GM23338 (cell line): ENCODE measurements around the gene ZBP1. TPM values are rescaled to one million over a fixed set of nuclear protein-coding genes. Genes with fewer than 3 reads are reported as not detected.

Source experiments
- ATAC-seq: fragments of 200-7000 bp; cut with Tn5 transposase; 3 replicates; pipeline ENCODE4 v1.9.1; 2020
- DNase-seq: peaks from one replicate; pipeline ENCODE4 v3.0.0-alpha.2; 2015; ENCODE audit warnings: low spot score
- H2AFZ ChIP-seq: fragments of 200-600 bp; sonication (generic); 2 replicates; pipeline ENCODE4 v1.8.0; 2016; ENCODE audit warnings: antibody characterized with exemption, mild to moderate bottlenecking, moderate library complexity
- H3F3A ChIP-seq: fragments of 200-600 bp; sonication (generic); replicated peaks from 2 replicates; pipeline ENCODE4 v1.8.0; 2017; ENCODE audit warnings: antibody characterized with exemption, mixed run types, low read depth
- H3K27ac ChIP-seq: fragments of 200-600 bp; sonication (generic); 2 replicates; pipeline ENCODE4 v1.6.1; 2016; ENCODE audit warnings: low read depth
- H3K27me3 ChIP-seq: fragments of 200-600 bp; sonication (generic); 2 replicates; pipeline ENCODE4 v1.8.0; 2016; ENCODE audit warnings: mild to moderate bottlenecking, mixed run types, moderate library complexity; ENCODE audit not compliant: insufficient read depth
- H3K36me3 ChIP-seq: fragments of 200-600 bp; sonication (generic); 2 replicates; pipeline ENCODE4 v1.8.0; 2016; ENCODE audit warnings: mild to moderate bottlenecking; ENCODE audit not compliant: insufficient read depth
- H3K4me1 ChIP-seq: fragments of 200-600 bp; sonication (generic); 2 replicates; pipeline ENCODE4 v1.8.0; 2016; ENCODE audit warnings: mild to moderate bottlenecking, moderate library complexity; ENCODE audit not compliant: insufficient read depth
- H3K4me2 ChIP-seq: fragments of 200-600 bp; sonication (generic); 2 replicates; pipeline ENCODE4 v1.7.1; 2017; ENCODE audit warnings: mixed run types
- H3K4me3 ChIP-seq: fragments of 200-600 bp; sonication (generic); 2 replicates; pipeline ENCODE4 v1.6.1; 2016; ENCODE audit warnings: mixed run types
- H3K79me2 ChIP-seq: fragments of 200-600 bp; sonication (generic); replicated peaks from 2 replicates; pipeline ENCODE4 v1.8.0; 2017; ENCODE audit warnings: mild to moderate bottlenecking; ENCODE audit not compliant: insufficient read depth
- H3K9me2 ChIP-seq: fragments of 200-600 bp; sonication (generic); 2 replicates; pipeline ENCODE4 v1.8.0; 2017; ENCODE audit not compliant: insufficient read depth
- H4K20me1 ChIP-seq: fragments of 200-600 bp; sonication (generic); replicated peaks from 2 replicates; pipeline ENCODE4 v1.8.0; 2017; ENCODE audit warnings: mild to moderate bottlenecking; ENCODE audit not compliant: insufficient read depth
- H3K27ac Mint-ChIP-seq: 2 replicates; pipeline ENCODE4 v1.8.0; 2020; ENCODE audit warnings: inconsistent platforms, mild to moderate bottlenecking, moderate library complexity, mixed read lengths
- H3K27me3 Mint-ChIP-seq: 3 replicates; pipeline ENCODE4 v1.8.0; 2022; ENCODE audit warnings: low read depth, mild to moderate bottlenecking, moderate library complexity, mixed read lengths, inconsistent platforms; ENCODE audit not compliant: insufficient read depth, poor library complexity
- H3K36me3 Mint-ChIP-seq: 3 replicates; pipeline ENCODE4 v1.8.0; 2021; ENCODE audit warnings: low read depth, mild to moderate bottlenecking, inconsistent platforms, moderate library complexity, mixed read lengths
- H3K4me1 Mint-ChIP-seq: 3 replicates; pipeline ENCODE4 v1.8.0; 2020; ENCODE audit warnings: mild to moderate bottlenecking, inconsistent platforms, mixed read lengths
- H3K4me3 Mint-ChIP-seq: 3 replicates; pipeline ENCODE4 v1.8.0; 2021; ENCODE audit warnings: moderate library complexity, mild to moderate bottlenecking, inconsistent platforms, mixed read lengths
- H3K9me3 Mint-ChIP-seq: 3 replicates; pipeline ENCODE4 v1.8.0; 2020; ENCODE audit warnings: moderate library complexity, mild to moderate bottlenecking, inconsistent platforms, mixed read lengths
- CREB1 ChIP-seq: fragments of 250-450 bp; sonication (Bioruptor Pico); IDR thresholded peaks from 2 replicates; pipeline ENCODE4 v1.5.0; 2020; ENCODE audit warnings: low read depth, mild to moderate bottlenecking, moderate library complexity
- EZH2 ChIP-seq: fragments of 200-600 bp; sonication (generic); IDR thresholded peaks from one replicate; pipeline ENCODE4 v1.8.0; 2017; ENCODE audit warnings: antibody characterized with exemption, mild to moderate bottlenecking, low read depth; ENCODE audit not compliant: unreplicated experiment
- EZH2phosphoT487 ChIP-seq: fragments of 200-600 bp; sonication (generic); IDR thresholded peaks from one replicate; pipeline ENCODE4 v1.8.1; 2018; ENCODE audit warnings: antibody characterized with exemption; ENCODE audit not compliant: unreplicated experiment
- JUNB ChIP-seq: IDR thresholded peaks from one replicate; pipeline ENCODE4 v1.6.1; 2016; ENCODE audit warnings: antibody characterized with exemption; ENCODE audit not compliant: unreplicated experiment
- POLR2AphosphoS5 ChIP-seq: IDR thresholded peaks from 2 replicates; pipeline ENCODE4 v1.6.1; 2016; ENCODE audit warnings: antibody characterized with exemption, low read depth
- ZNF114 ChIP-seq: fragments of 250-450 bp; sonication (Bioruptor Pico); IDR thresholded peaks from 2 replicates; pipeline ENCODE4 v1.5.0; 2020; ENCODE audit warnings: mild to moderate bottlenecking, moderate library complexity
- ZNF331 ChIP-seq: fragments of 250-450 bp; sonication (Bioruptor Pico); IDR thresholded peaks from 2 replicates; pipeline ENCODE4 v1.5.0; 2020; ENCODE audit warnings: low read depth, mild to moderate bottlenecking, moderate library complexity
- polyA plus RNA-seq: library from polyadenylated mRNA; unstranded; fragments of >200 nt; fragmentation: Nextera tagmentation; extraction: Ambion mirVana; gene quantifications from 2 replicates; pipeline ENCODE4 v1.2.1, GENCODE V29; 2016
- total RNA-seq: library from RNA; depleted of rRNA; stranded (reverse); fragments of >200 nt; shearing (Covaris generic); gene quantifications from 2 replicates; pipeline ENCODE4 v1.2.3, GENCODE V29; 2014
- TF ChIP-seq, protein P1 (sequence below): IDR thresholded peaks from 2 replicates; pipeline ENCODE4 v1.6.1; 2016; ENCODE audit warnings: antibody characterized with exemption
- TF ChIP-seq, protein P2 (sequence below), 2 experiments: fragments of 200-600 bp in 1 of 2; sonication (generic) in 1 of 2; conservative IDR thresholded peaks; 2 replicates each; pipeline versions ENCODE4 v1.5.1 to v1.6.1; 2016 to 2017; ENCODE audit warnings: antibody characterized with exemption in 2 of 2, low read depth in 2 of 2, mild to moderate bottlenecking in 2 of 2, moderate library complexity in 1 of 2
- TF ChIP-seq, protein P3 (sequence below): IDR thresholded peaks from one replicate; pipeline ENCODE4 v1.6.1; 2018; ENCODE audit warnings: antibody characterized with exemption; ENCODE audit not compliant: unreplicated experiment

The ZBP1 gene
- total and polyA plus RNA-seq, 2 experiments from 2014 or later: not detected

DNA sequence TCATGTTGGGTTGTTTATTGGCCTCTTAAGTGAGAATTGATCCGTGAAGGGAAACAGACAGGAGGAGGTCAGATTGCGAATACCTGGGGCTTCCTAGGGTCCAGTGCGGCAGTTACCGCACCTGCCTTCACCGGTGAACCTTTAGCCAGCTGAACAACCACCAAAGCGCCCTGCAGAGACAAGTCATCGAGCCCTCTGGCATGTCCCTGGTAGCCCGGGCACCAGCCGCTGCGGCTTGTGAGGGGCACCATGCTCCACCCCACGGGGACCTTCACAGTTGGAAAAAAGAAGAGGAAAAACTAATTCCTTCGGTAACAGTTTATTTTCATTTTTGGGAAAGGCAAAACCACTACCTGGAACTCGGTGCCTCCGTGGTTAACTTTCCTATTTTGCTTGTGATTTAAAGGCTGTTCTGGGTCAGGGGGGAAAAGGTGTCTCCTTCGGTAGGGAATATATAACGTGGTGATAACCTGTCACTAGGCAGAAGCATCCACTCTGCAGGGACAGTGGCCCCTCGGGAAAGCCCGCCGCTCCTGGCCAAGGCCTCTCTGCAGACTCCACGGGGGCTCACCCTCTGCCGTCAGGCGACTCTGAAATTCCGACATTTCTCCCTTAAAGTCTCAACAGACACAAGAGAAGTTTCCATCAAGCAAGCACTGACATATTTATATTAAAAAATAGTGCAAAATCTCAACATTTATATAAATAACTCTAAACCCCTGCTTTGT lies 30.7 kb upstream of the ZBP1 start:
- H3K36me3 ChIP-seq: no peaks in the 10 kb centered on the region
- ATAC-seq: no peak
- Mint-ChIP-seq H3K36me3 (peaks cover 25% of the 10 kb centered on the region), H3K9me3 (peaks cover 7% of the 10 kb centered on the region), H3K4me3 (no peak overlapping the region), H3K27me3 (peaks cover 5% of the 10 kb centered on the region), H3K4me1 (peaks cover 21% of the 10 kb centered on the region), H3K27ac (no peak overlapping the region)
- no peak overlapping the region for H2AFZ ChIP-seq
- no peaks in the 10 kb centered on the region for H3K27me3 ChIP-seq
- H3K79me2 ChIP-seq: 0 out of 2 replicates have a peak, but pooled peaks cover 5% of the 10 kb centered on the region
- no peak overlapping the region for H3K4me3 ChIP-seq
- no peaks in the 10 kb centered on the region for H3K9me2 ChIP-seq
- no peak for DNase-seq
- peaks cover 4% of the 10 kb centered on the region; the same call in 1 of the 2 replicates for H3F3A ChIP-seq
- TF ChIP-seq, protein P1, sequence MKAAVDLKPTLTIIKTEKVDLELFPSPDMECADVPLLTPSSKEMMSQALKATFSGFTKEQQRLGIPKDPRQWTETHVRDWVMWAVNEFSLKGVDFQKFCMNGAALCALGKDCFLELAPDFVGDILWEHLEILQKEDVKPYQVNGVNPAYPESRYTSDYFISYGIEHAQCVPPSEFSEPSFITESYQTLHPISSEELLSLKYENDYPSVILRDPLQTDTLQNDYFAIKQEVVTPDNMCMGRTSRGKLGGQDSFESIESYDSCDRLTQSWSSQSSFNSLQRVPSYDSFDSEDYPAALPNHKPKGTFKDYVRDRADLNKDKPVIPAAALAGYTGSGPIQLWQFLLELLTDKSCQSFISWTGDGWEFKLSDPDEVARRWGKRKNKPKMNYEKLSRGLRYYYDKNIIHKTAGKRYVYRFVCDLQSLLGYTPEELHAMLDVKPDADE: no peak
- TF ChIP-seq EZH2: no peak
- H4K20me1 ChIP-seq: no peaks in the 10 kb centered on the region; the same call in 1 of the 2 replicates
- no peak overlapping the region for H3K4me2 ChIP-seq
- H3K4me1 ChIP-seq: no peaks in the 10 kb centered on the region; the same call in 1 of the 2 replicates
- no peak overlapping the region for H3K27ac ChIP-seq

DNA sequence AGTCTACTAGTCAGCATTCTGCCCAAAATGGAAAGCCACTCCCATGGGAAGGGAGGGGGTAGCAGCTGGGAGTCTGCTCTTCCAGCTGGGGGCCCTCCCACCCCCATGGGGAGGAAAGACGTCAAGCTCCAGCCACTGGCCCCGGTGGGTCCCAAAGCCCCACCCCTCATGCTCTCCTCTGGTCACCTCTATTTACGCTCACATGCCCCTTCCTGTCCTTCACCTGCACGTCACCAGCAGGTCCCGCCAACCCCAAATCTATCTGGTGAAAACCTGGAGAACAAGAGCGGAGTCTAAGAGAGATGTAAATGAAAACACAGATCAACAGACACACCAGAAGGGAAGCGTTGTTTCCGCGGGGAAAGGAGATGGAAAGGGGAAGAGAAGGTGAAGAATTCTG lies 30.0 kb upstream of the ZBP1 start:
- Histone ChIP-seq H3K79me2 (0 out of 2 replicates have a peak, but pooled peaks cover 5% of the 10 kb centered on the region), H3K4me3 (no peak overlapping the region), H3K36me3 (no peaks in the 10 kb centered on the region; the same call in 1 of the 2 replicates), H3K4me2 (no peak overlapping the region), H4K20me1 (no peaks in the 10 kb centered on the region; the same call in 1 of the 2 replicates), H3K4me1 (no peaks in the 10 kb centered on the region; the same call in 1 of the 2 replicates), H3F3A (peaks cover 4% of the 10 kb centered on the region; the same call in 1 of the 2 replicates), H3K9me2 (no peaks in the 10 kb centered on the region), H2AFZ (no peak overlapping the region), H3K27me3 (no peaks in the 10 kb centered on the region), H3K27ac (no peak overlapping the region)
- Mint-ChIP-seq H3K4me1 (peaks cover 14% of the 10 kb centered on the region), H3K4me3 (no peak overlapping the region), H3K9me3 (peaks cover 14% of the 10 kb centered on the region), H3K27me3 (no peaks in the 10 kb centered on the region), H3K36me3 (peaks cover 28% of the 10 kb centered on the region), H3K27ac (no peak overlapping the region)
- ATAC-seq: no peak
- no peak for DNase-seq
- TF ChIP-seq ZNF114 (CRISPR knock-in tag): no peak
- TF ChIP-seq POLR2AphosphoS5: no peak
- TF ChIP-seq CREB1 (CRISPR knock-in tag): no peak
- TF ChIP-seq ZNF331 (CRISPR knock-in tag): no peak
- no peak for TF ChIP-seq JUNB
- TF ChIP-seq, protein P2, sequence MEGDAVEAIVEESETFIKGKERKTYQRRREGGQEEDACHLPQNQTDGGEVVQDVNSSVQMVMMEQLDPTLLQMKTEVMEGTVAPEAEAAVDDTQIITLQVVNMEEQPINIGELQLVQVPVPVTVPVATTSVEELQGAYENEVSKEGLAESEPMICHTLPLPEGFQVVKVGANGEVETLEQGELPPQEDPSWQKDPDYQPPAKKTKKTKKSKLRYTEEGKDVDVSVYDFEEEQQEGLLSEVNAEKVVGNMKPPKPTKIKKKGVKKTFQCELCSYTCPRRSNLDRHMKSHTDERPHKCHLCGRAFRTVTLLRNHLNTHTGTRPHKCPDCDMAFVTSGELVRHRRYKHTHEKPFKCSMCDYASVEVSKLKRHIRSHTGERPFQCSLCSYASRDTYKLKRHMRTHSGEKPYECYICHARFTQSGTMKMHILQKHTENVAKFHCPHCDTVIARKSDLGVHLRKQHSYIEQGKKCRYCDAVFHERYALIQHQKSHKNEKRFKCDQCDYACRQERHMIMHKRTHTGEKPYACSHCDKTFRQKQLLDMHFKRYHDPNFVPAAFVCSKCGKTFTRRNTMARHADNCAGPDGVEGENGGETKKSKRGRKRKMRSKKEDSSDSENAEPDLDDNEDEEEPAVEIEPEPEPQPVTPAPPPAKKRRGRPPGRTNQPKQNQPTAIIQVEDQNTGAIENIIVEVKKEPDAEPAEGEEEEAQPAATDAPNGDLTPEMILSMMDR (conservative IDR thresholded peaks at IDR 0.05; ENCODE audit: low read depth in 2 of 2): no peak
- TF ChIP-seq, protein P3, sequence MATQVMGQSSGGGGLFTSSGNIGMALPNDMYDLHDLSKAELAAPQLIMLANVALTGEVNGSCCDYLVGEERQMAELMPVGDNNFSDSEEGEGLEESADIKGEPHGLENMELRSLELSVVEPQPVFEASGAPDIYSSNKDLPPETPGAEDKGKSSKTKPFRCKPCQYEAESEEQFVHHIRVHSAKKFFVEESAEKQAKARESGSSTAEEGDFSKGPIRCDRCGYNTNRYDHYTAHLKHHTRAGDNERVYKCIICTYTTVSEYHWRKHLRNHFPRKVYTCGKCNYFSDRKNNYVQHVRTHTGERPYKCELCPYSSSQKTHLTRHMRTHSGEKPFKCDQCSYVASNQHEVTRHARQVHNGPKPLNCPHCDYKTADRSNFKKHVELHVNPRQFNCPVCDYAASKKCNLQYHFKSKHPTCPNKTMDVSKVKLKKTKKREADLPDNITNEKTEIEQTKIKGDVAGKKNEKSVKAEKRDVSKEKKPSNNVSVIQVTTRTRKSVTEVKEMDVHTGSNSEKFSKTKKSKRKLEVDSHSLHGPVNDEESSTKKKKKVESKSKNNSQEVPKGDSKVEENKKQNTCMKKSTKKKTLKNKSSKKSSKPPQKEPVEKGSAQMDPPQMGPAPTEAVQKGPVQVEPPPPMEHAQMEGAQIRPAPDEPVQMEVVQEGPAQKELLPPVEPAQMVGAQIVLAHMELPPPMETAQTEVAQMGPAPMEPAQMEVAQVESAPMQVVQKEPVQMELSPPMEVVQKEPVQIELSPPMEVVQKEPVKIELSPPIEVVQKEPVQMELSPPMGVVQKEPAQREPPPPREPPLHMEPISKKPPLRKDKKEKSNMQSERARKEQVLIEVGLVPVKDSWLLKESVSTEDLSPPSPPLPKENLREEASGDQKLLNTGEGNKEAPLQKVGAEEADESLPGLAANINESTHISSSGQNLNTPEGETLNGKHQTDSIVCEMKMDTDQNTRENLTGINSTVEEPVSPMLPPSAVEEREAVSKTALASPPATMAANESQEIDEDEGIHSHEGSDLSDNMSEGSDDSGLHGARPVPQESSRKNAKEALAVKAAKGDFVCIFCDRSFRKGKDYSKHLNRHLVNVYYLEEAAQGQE: no peak
- TF ChIP-seq EZH2: no peak
- TF ChIP-seq, protein P1: no peak
- no peak for TF ChIP-seq EZH2phosphoT487
